NCI-H2029 treated with DMSO at 0.1 percent for 48 hours (cell line): ENCODE data around the gene SLC35D1.
A peak's percentile ranks its signal among the peaks of the same experiment; 100 is the strongest.
"Not testable (repeated sequence)": the region's sequence is repeated elsewhere in the genome, so short reads cannot be mapped to it uniquely, and the experiment has no call there.

Experiments used
- DNase-seq: peaks from one replicate; lab custom pipeline; 2025; lab: John Stamatoyannopoulos, UW

The SLC35D1 gene

DNA sequence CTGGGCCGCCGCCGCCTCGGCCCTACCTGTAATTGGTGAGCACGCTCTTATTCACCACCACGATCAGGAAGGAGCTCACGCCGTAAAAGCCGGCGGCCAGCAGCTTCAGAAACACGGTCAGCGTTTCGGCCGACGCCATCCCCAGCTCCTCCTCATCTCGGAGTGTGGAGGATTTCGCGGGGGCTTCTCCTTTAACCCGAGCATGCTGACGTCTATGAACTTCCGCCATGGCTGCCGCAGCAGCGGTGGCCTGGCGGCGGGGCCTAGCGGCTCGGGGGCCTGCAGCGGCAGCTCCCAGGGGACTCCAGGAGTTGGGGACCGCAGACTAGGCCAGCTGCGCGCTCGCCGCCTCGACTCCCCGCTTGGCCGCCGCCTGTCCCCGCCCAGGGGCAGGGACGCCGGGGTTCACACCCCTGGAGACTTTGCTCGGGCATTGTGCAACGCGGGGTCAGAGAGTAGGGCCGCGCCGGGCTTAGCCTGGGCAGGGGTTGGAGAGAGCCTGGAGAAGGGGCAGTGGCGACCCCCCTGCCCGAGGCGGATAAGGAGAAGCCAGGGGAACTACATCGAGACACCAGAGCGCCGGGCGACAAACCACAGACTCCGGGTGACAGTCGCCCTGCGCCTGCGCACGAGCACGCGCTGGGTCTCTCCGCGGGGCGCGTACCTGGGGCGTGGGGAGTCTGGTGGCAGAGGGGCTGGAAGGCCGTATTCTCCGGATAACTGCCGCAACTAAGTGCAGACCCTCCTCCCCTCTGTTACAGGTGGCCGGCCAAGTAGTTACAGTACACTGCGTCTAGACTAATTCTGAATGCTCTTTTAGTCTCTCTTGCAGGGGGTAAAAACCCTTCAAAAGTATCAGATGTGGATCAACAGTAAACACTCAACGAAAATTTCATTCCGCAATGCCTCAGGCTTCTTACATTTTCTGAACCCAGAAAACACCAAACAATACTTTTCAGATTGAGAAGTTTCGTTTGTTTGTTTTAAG is at the start of gene SLC35D1:
SLC35D1 (minus strand) TSS at position 364 of the 988 bp plus-strand sequence; CDS start at position 229, 135 bp downstream.
- DNase-seq, result peak; percentile 42

GRCh38 chr1:67103548-67103947 is 49.6 kb upstream of the SLC35D1 start:
- no peak for DNase-seq

DNA sequence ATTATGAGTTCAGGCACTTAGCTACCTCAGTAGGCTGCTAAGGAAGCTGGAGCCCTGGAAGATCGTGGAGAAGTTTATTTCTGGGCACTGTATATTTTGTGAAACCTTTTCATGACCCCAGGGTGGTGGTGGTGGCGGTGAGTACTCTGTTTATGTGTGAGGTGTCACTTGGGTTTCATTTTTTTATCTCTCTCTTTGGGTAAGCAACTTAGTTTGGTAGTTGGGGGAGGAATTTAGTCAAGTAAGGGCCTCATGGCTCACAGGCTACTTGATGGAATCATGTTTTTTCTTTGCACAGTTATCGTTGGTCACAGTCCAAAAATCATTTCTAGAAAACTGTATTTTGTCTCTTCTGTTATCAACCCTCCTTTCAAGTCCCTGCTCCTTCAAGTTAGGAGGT is 46.9 kb upstream of the SLC35D1 start:
- no peak for DNase-seq

GRCh38 chr1:67097305-67097704 is 43.4 kb upstream of the SLC35D1 start:
- DNase-seq, result no peak

DNA sequence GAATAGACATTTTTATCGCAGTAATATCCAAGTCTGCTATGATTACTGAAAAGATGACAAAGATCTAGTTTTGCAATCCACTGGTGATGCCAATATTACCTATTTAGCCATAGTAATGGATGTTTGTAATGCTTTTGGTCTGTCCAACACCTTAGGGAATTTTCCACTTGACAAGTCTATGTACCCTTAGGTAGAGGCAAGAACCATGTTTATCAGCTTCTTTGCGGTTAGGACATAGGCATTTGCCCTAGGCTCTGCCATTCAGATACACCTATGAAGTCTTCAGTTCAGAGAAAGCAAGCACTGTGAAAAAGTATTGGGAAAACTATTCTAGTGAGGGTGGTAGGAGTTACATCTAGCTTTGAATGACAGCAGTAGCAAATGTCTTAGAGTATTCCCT is 40.2 kb upstream of the SLC35D1 start:
- no peak for DNase-seq

GRCh38 chr1:67089685-67090208 is 35.8 kb upstream of the SLC35D1 start:
- no peak for DNase-seq

DNA sequence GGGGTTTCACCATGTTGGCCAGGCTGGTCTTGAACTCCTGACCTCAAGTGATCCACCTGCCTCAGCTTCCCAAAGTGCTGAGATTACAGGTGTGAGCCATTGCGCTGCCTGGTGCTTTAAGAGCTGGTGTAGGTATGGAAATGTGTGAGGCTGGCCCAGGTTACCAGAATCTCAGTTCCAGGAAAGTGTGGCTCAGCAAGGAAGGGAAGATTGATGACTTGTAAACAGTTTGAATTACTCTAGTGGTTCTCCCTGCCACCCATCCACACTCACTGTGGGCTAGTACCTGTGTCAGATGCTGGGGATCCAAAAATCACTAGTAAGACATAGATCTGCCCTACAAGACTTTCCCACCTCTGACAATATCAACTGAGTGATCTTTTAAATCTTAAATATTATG is 34.5 kb upstream of the SLC35D1 start:
- DNase-seq, result no peak

GRCh38 chr1:67085326-67085725 is 31.4 kb upstream of the SLC35D1 start:
- DNase-seq, result no peak

- DNase-seq, result no peak
These were observed 30.9 kb upstream of the SLC35D1 start for GRCh38 chr1:67084765-67085318.

GRCh38 chr1:67078291-67078690 is 24.3 kb upstream of the SLC35D1 start:
- DNase-seq, result no peak

DNA sequence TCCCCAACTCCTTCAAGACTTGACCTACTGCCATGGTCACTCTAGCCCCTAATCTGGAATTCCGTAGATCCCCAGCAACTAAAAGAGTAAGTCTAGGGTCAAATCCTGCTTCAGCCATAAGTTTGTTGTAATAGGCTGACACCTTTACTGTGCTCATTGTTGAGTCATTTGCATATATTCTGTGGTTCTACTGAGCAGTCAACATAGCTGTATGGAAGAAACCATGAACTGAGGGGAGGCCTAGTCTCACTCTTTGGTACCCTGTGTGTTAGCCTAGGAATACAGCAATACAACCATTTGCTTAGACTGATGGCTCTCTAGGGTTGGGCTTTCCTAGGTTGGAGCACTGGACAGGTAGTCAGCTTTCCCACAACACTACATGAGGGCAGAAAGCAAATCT is 23.6 kb upstream of the SLC35D1 start:
- DNase-seq, result no peak

- no peak for DNase-seq
These were observed 18.8 kb upstream of the SLC35D1 start for GRCh38 chr1:67072749-67073148.

- not testable (repeated sequence) for DNase-seq
These were observed 13.7 kb upstream of the SLC35D1 start for GRCh38 chr1:67067655-67068054.

DNA sequence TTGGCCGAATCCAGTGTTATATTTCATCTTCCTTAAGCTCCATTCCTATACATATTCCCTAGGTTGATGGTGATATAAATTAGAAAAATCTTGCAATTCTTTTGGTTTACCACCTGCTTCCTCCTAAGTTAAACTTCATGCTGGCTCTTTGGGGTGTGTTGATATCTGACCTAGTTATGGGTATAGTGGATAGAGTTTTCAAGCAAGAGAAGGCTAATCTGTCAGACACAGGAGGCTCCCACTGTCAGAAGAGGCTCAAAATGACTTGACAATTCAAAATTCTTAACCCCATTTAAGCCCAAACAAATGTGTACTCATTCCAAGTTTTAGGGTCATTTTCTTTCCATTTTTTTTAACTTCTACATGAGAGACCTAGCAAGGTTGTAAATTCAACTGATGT is 8.5 kb upstream of the SLC35D1 start:
- DNase-seq, result no peak

DNA sequence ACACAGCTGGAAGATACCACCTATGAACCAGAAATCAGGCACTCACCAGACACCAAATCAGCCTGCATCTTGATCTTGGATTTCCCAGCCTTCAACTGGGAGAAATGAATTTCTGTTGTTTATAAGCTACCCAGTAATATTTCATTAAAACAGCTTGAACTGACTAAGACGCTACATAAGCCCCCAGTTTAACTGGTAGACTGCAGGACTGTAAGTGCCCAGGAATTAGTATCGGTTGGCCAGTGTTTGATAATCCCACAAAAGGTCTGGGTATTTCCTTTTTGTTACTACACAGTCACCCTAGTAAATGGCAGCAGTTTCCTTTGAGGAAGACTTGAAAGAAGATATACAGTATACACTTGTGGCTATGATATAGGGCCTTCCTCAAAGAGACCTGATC is 7.3 kb upstream of the SLC35D1 start:
- DNase-seq, result no peak

DNA sequence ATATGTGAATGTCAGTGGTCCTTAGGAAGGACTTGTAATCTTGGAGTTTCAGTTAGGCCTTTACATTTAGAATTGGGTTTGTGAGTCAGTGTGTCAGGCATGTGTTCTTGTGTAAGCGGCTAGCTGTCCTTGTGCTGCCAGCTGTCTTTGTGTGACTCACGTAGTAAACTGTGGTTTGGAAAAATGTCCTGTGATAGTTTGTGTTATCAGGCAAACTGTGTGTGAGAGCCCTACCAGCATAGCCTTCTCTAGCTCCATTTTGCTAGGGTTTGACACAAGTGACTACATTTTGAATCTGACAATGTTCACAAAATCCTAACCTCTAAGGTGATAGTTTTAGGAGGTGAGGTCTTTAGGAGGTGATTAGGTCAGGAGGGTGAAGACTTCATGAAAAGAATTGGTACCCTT is 6.9 kb upstream of the SLC35D1 start:
- DNase-seq, result no peak

DNA sequence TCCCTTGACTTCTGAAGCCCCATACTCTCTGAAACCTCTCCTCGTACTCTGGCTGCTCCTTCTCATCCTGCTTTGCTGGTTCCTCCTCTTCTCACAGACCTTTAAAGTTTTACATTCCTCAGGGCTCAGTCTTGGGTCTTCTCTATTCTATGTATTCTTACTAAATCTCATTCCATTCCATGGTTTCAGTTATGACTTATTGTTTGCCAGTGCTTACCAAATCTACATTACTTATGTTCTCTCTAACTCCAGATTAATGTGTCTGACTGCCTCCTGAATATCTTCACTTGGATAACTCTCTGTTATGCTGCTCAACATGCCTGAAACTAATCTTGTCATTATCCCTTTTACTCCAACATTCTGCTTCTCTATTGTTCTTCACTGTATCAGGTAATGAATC is 5.4 kb upstream of the SLC35D1 start:
- DNase-seq, result no peak

DNA sequence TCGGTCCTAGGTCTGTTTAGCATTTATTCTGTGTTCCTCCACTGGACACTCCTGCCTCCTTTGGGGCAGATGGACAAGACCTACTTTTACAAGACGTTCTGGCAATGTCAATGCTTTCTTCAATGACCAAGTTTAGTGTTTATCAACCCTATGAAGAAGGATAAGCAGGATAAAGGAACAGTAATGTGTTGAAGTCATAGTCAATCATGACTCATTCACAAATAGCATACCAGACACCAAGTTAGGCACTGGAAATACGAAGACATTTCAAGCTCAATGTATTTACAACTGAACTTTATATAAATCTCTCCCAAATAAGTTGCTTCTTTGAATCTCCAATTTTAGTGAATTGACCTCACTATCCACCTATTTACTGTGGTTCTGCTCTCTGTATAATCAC is 4.8 kb upstream of the SLC35D1 start:
- DNase-seq, result no peak

DNA sequence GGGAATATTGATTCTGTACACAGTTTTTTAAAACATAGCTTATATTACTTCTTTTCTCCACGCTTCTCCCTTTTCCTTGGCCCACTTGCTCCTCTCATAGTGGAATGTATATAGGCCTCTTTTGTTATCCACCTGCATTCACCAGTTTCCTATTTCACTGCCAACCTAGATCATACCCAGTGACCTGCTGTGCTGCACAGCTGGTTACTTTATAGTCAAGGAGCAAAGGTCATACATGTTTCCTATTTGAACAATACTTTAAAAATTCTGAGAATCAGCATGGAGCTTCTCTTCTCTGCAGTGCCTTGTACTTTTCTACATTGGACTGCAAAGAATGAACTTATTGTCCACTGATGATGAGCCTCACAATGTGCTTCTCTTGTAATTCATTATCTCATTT is 4.3 kb upstream of the SLC35D1 start:
- DNase-seq, result no peak

DNA sequence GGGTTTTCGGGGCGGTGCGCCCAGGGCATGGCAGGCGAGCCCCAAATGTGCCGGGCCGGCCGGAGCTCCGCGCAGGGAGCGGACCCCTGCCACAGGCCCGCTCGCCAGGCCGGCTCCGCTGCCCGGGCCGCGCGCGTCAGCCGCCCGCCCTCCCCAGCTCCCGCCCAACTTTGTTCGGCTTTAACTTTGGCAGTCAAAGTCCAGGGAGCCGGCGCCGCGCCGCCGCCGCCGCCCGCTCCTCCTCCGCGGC is 488 bp downstream of the SLC35D1 start:
- DNase-seq, result no peak

GRCh38 chr1:67052741-67053534 is 1.0 kb downstream of the SLC35D1 start:
- DNase-seq, result no peak

- no peak for DNase-seq
These were observed 2.8 kb downstream of the SLC35D1 start for GRCh38 chr1:67051196-67051595.
